GM12878 (cell line): ENCODE data around the gene GAP43. TPM values are rescaled to one million over a fixed set of nuclear protein-coding genes. Genes with fewer than 3 reads are reported as not detected.

Source experiments
- ATAC-seq: fragments of 200-7000 bp; cut with Tn5 transposase; 3 replicates; pipeline ENCODE4 v1.9.1; 2020; ENCODE audit warnings: mild to moderate bottlenecking, moderate library complexity
- BruUV-seq: library from RNA; stranded (reverse); fragments of 400-500 nt; replicated peaks from 2 replicates; lab custom pipeline; 2021; lab: Mats Ljungman, UMichigan
- CTCF ChIA-PET: fragments of 300-600 bp; sonication (Branson Sonifier 250); formaldehyde crosslinking; extraction: SDS; loops from one replicate; lab custom pipeline; 2021; ENCODE audit warnings: inconsistent platforms; lab: Yijun Ruan, JAX
- POLR2A ChIA-PET: fragments of 350-600 bp; formaldehyde crosslinking; extraction: SDS; loops from one replicate; lab custom pipeline; 2021; ENCODE audit warnings: inconsistent platforms; lab: Charles Lee
- RAD21 ChIA-PET: fragments of 300-600 bp; sonication (Branson Sonifier 250); formaldehyde crosslinking; loops from one replicate; lab custom pipeline; 2023; ENCODE audit warnings: antibody characterized with exemption; ENCODE audit not compliant: unreplicated experiment; lab: Charles Lee
- SMC1A ChIA-PET: fragments of 300-600 bp; sonication (Branson Sonifier 250); formaldehyde crosslinking; loops from one replicate; lab custom pipeline; 2023; ENCODE audit not compliant: unreplicated experiment, uncharacterized antibody; lab: Charles Lee
- DNase-seq: peaks from one replicate; pipeline ENCODE4 v3.0.0-alpha.2; 2011; ENCODE audit warnings: low read depth, low spot score
- FAIRE-seq: peaks from 3 replicates; lab custom pipeline; 2011; peaks lifted over from hg19 to GRCh38; lab: Jason Lieb, UNC
- H2AFZ ChIP-seq: 2 replicates; pipeline ENCODE4 v1.6.0; 2011; ENCODE audit warnings: low read depth, low read length, control low read depth; ENCODE audit not compliant: control insufficient read depth
- H3K27ac ChIP-seq: 2 replicates; pipeline ENCODE4 v1.5.1; 2011; ENCODE audit warnings: control low read depth; ENCODE audit not compliant: control insufficient read depth, insufficient read depth
- H3K27me3 ChIP-seq, 2 experiments: replicated peaks in 1 of 2; 2 replicates each; pipeline versions ENCODE4 v1.6.0 to v1.6.1; 2011; ENCODE audit warnings: low read length in 1 of 2; ENCODE audit not compliant: control insufficient read depth in 2 of 2, insufficient read depth in 2 of 2
- H3K36me3 ChIP-seq, 2 experiments: 2 replicates each; pipeline ENCODE4 v1.5.1; 2011; ENCODE audit warnings: low read length in 1 of 2; ENCODE audit not compliant: control insufficient read depth in 2 of 2, insufficient read depth in 2 of 2
- H3K4me1 ChIP-seq: 2 replicates; pipeline ENCODE4 v1.6.1; 2011; ENCODE audit warnings: mild to moderate bottlenecking, low read length, moderate library complexity, mixed read lengths; ENCODE audit not compliant: control insufficient read depth, insufficient read depth
- H3K4me2 ChIP-seq: 2 replicates; pipeline ENCODE4 v1.6.0; 2011; ENCODE audit warnings: control low read depth; ENCODE audit not compliant: control insufficient read depth, insufficient read depth
- H3K4me3 ChIP-seq: fragments of 200-600 bp; sonication (generic); 2 replicates; pipeline ENCODE4 v1.5.1; 2016
- H3K79me2 ChIP-seq: 2 replicates; pipeline ENCODE4 v1.6.0; 2011; ENCODE audit warnings: low read length; ENCODE audit not compliant: control insufficient read depth, insufficient read depth
- H3K9ac ChIP-seq: 2 replicates; pipeline ENCODE4 v1.8.0; 2011; ENCODE audit warnings: low read length, control low read depth, mixed read lengths; ENCODE audit not compliant: control insufficient read depth, insufficient read depth
- H3K9me3 ChIP-seq: replicated peaks from 3 replicates; pipeline ENCODE4 v1.5.1; 2011; ENCODE audit warnings: mild to moderate bottlenecking, low read length; ENCODE audit not compliant: control insufficient read depth, insufficient read depth
- H4K20me1 ChIP-seq: 2 replicates; pipeline ENCODE4 v1.6.0; 2011; ENCODE audit not compliant: control insufficient read depth, insufficient read depth
- BCL11A ChIP-seq: IDR thresholded peaks from 2 replicates; pipeline ENCODE4 v1.6.1; 2011; ENCODE audit warnings: low read depth, low read length
- ESRRA ChIP-seq: IDR thresholded peaks from 2 replicates; pipeline ENCODE4 v1.6.1; 2012; ENCODE audit warnings: mild to moderate bottlenecking, low read length, improper control_type of control experiment
- HDGF ChIP-seq: fragments of 450-650 bp; IDR thresholded peaks from 2 replicates; pipeline ENCODE4 v1.6.1; 2016; ENCODE audit warnings: antibody characterized with exemption
- HSF1 ChIP-seq: fragments of 150-350 bp; IDR thresholded peaks from 2 replicates; pipeline ENCODE4 v1.6.1; 2014; ENCODE audit warnings: mild to moderate bottlenecking, low read depth, low read length
- KDM1A ChIP-seq: fragments of 200-600 bp; sonication (generic); IDR thresholded peaks from 2 replicates; pipeline ENCODE4 v1.6.1; 2016; ENCODE audit warnings: borderline replicate concordance
- MXI1 ChIP-seq: fragments of 150-350 bp; IDR thresholded peaks from 2 replicates; pipeline ENCODE4 v1.6.1; 2011; ENCODE audit warnings: low read depth, mild to moderate bottlenecking, inconsistent platforms, low read length, improper control_type of control experiment
- SREBF1 ChIP-seq: IDR thresholded peaks from 2 replicates; pipeline ENCODE4 v1.6.1; 2012; ENCODE audit warnings: mild to moderate bottlenecking, low read length
- SUZ12 ChIP-seq: fragments of 200-600 bp; sonication (generic); IDR thresholded peaks from one replicate; pipeline ENCODE4 v1.6.1; 2018; ENCODE audit warnings: antibody characterized with exemption, mild to moderate bottlenecking; ENCODE audit not compliant: unreplicated experiment
- TCF3 ChIP-seq: IDR thresholded peaks from 2 replicates; pipeline ENCODE4 v1.6.1; 2012; ENCODE audit warnings: low read depth, mild to moderate bottlenecking, low read length, borderline replicate concordance; ENCODE audit not compliant: insufficient read depth
- YY1 ChIP-seq: IDR thresholded peaks from 2 replicates; pipeline ENCODE4 v1.6.1; 2011; ENCODE audit warnings: low read depth, mild to moderate bottlenecking, low read length
- ZNF592 ChIP-seq: fragments of 450-650 bp; IDR thresholded peaks from 2 replicates; pipeline ENCODE4 v1.6.1; 2017; ENCODE audit warnings: mild to moderate bottlenecking, moderate library complexity
- ZNF622 ChIP-seq: fragments of 450-650 bp; IDR thresholded peaks from 2 replicates; pipeline ENCODE4 v1.6.1; 2017; ENCODE audit warnings: mild to moderate bottlenecking, inconsistent platforms
- WGBS: methylation state at CpG from one replicate; pipeline ENCODE4 v1.1.6; 2016; ENCODE audit warnings: low lambda C conversion rate; ENCODE audit not compliant: insufficient replicate concordance, insufficient coverage; ENCODE audit errors: missing lambda C conversion rate; 5-methylcytosine and 5-hydroxymethylcytosine counted together
- in situ Hi-C: fragments of 300-500 bp; cut with MboI; formaldehyde crosslinking; loops from 9 replicates; pipeline ENCODE4 v1.14.3; 2018; ENCODE audit warnings: mixed read lengths
- intact Hi-C: fragments of 100-400 bp; cut with micrococcal nuclease; formaldehyde crosslinking; loops from one replicate; pipeline ENCODE4 v1.14.2; 2022; ENCODE audit not compliant: unreplicated experiment
- polyA plus RNA-seq, 11 experiments: library from polyadenylated mRNA; depleted of rRNA in 4 of 11; unstranded in 6 of 11; stranded (reverse) in 5 of 11; fragments of >200 nt; fragmentation: Nextera tagmentation in 4 of 11; fragmentation: Illumina TruSeq in 1 of 11; extraction: Ambion mirVana in 4 of 11; extraction: Trizol in 1 of 11; gene quantifications; 1 replicate in 1 of 11; 2 replicates in 10 of 11; pipeline versions ENCODE4 v1.2.1 to v1.2.3, GENCODE V29; 2011 to 2016; ENCODE audit warnings: inconsistent platforms in 2 of 11, missing spikeins in 2 of 11, low read depth in 1 of 11
- total RNA-seq, 4 experiments: library from RNA; depleted of rRNA in 3 of 4; stranded (reverse); fragments of >200 nt in 3 of 4; fragmentation: Illumina TruSeq in 1 of 4; extraction: Trizol in 1 of 4; gene quantifications; 2 replicates each; pipeline versions ENCODE4 v1.2.1 to v1.2.3, GENCODE V29; 2013 to 2021

GAP43 gene
- total and polyA plus RNA-seq, 10 of the 15 experiments (the other 5 are each of a cell fraction or from before 2014, with no cell fraction given), result 0.06 to 0.16 TPM; not detected in 8

GRCh38 chr3:115576325-115576875, 46.9 kb upstream of the GAP43 start:
- H2AFZ ChIP-seq, result no peak overlapping the region
- TF ChIP-seq SUZ12 (no peak), ZNF622 (no peak), SREBF1 (no peak)
- H3K36me3 ChIP-seq, result no peaks in the 10 kb centered on the region
- H3K27me3 ChIP-seq, result peaks cover 0 to 1% of the 10 kb centered on the region in 2 experiments; a peak in 2 of 4 replicates
- no peak for DNase-seq
- H3K79me2 ChIP-seq, result no peaks in the 10 kb centered on the region
- no peak for ATAC-seq
- no TSS peak for BruUV-seq
- ChIA-PET CTCF (no interaction called here), SMC1A (no interaction called here), POLR2A (no interaction called here), RAD21 (no interaction called here)
- no peak overlapping the region for H3K9ac ChIP-seq
- H4K20me1 ChIP-seq, result no peaks in the 10 kb centered on the region
- intact Hi-C loops (no loop called here), in situ Hi-C loops (no loop called here)
- H3K4me1 ChIP-seq, result no peaks in the 10 kb centered on the region
- H3K4me2 ChIP-seq, result no peak overlapping the region
- H3K9me3 ChIP-seq, result no peaks in the 10 kb centered on the region
- H3K4me3 ChIP-seq, result no peak overlapping the region
- no peak overlapping the region for H3K27ac ChIP-seq
- FAIRE-seq, result no peak
- WGBS, result 0% methylated on average over 4 of the region's 4 CpGs

- Histone ChIP-seq H3K9ac (no peak overlapping the region), H3K4me1 (no peaks in the 10 kb centered on the region), H3K4me2 (no peak overlapping the region), H3K79me2 (no peaks in the 10 kb centered on the region), H3K27me3 (peaks cover 0 to 1% of the 10 kb centered on the region in 2 experiments; a peak in 2 of 4 replicates), H2AFZ (no peak overlapping the region), H4K20me1 (no peaks in the 10 kb centered on the region), H3K4me3 (no peak overlapping the region), H3K9me3 (no peaks in the 10 kb centered on the region), H3K36me3 (no peaks in the 10 kb centered on the region), H3K27ac (no peak overlapping the region)
- no TSS peak for BruUV-seq
- in situ Hi-C loops, result no loop called here
- POLR2A ChIA-PET, result no interaction called here
- WGBS, result 0% methylated on average over 2 of the region's 2 CpGs
- FAIRE-seq (no peak), DNase-seq (no peak), ATAC-seq (no peak)
- RAD21 ChIA-PET, result no interaction called here
- SMC1A ChIA-PET, result no interaction called here
- intact Hi-C loops, result no loop called here
- CTCF ChIA-PET, result no interaction called here
- TF ChIP-seq ESRRA (no peak), HSF1 (no peak), MXI1 (no peak), HDGF (no peak), ZNF592 (no peak), TCF3 (no peak), BCL11A (no peak), KDM1A (no peak), YY1 (no peak)
Measured at GRCh38 chr3:115577000-115577399, 46.3 kb upstream of the GAP43 start.
